Epithelial cell of esophagus (primary cell): ENCODE results near the gene AR.

Experiments
- DNase-seq: peaks from one replicate; pipeline ENCODE4 v3.0.0; 2010; ENCODE audit warnings: low read depth
- H3K4me3 ChIP-seq: 2 replicates; pipeline ENCODE4 v1.5.1; 2011; ENCODE audit warnings: mild to moderate bottlenecking, low read length, control low read depth
- CTCF ChIP-seq: IDR thresholded peaks from 2 replicates; pipeline ENCODE4 v1.5.1; 2011; ENCODE audit warnings: low read depth, mild to moderate bottlenecking, low read length, control low read depth, inconsistent platforms; ENCODE audit not compliant: insufficient read depth; ENCODE audit errors: missing control alignments

The AR gene

GRCh38 chrX:67721321-67721720, 177.5 kb downstream of the AR start:
- no peak for DNase-seq
- no peak overlapping the region for H3K4me3 ChIP-seq
- TF ChIP-seq CTCF, result no peak

GRCh38 chrX:67723580-67724351, 179.9 kb downstream of the AR start:
- no peak for DNase-seq
- H3K4me3 ChIP-seq, result no peak overlapping the region
- no peak for TF ChIP-seq CTCF

GRCh38 chrX:67724359-67725110, 180.7 kb downstream of the AR start:
- DNase-seq, result no peak
- no peak overlapping the region for H3K4me3 ChIP-seq
- TF ChIP-seq CTCF, result no peak

- H3K4me3 ChIP-seq, result no peak overlapping the region
- DNase-seq, result no peak
- TF ChIP-seq CTCF, result no peak
Measured at GRCh38 chrX:67725471-67725870, 181.7 kb downstream of the AR start.

- H3K4me3 ChIP-seq, result no peak overlapping the region
- DNase-seq, result no peak
- TF ChIP-seq CTCF, result no peak
Measured at GRCh38 chrX:67726018-67726417, 182.2 kb downstream of the AR start.

GRCh38 chrX:67727576-67727975, 183.8 kb downstream of the AR start:
- no peak overlapping the region for H3K4me3 ChIP-seq
- TF ChIP-seq CTCF, result no peak
- DNase-seq, result no peak
